Measurements from ENCODE around the gene NOL7. TPM values are rescaled to one million over a fixed set of nuclear protein-coding genes. Genes with fewer than 3 reads are reported as not detected.

Gene NOL7
- total RNA-seq, 1 donor from 2014 or later = 79.5 TPM

GRCh38 chr6:13590574-13591153 is 24.5 kb upstream of the NOL7 start:
- H3K4me3 ChIP-seq = no peak overlapping the region
- DNase-seq (ENCODE audit: low spot score) = no peak
- H3K9me3 ChIP-seq (ENCODE audit: low read depth) = no peaks in the 10 kb centered on the region
- H3F3A ChIP-seq (ENCODE audit: low read depth) = no peaks in the 10 kb centered on the region
- TF ChIP-seq CTCF (IDR thresholded peaks at IDR 0.05) (no peak), EZH2phosphoT487 (IDR thresholded peaks at IDR 0.05) (no peak), EZH2 (IDR thresholded peaks at IDR 0.05) (no peak)
- no peaks in the 10 kb centered on the region for H3K27me3 ChIP-seq
- H3K36me3 ChIP-seq = no peaks in the 10 kb centered on the region
- H3K4me1 ChIP-seq = no peaks in the 10 kb centered on the region
- H3K27ac Mint-ChIP-seq = no peak overlapping the region
- no peak overlapping the region for H3K9ac ChIP-seq
- H3K4me2 ChIP-seq = no peak overlapping the region
- no peak overlapping the region for H2AFZ ChIP-seq (replicated peaks)
- H3K36me3 Mint-ChIP-seq = peaks cover 4% of the 10 kb centered on the region
- H3K4me3 Mint-ChIP-seq = no peak overlapping the region
- H3K27me3 Mint-ChIP-seq (ENCODE audit: insufficient read depth, low read depth) = no peaks in the 10 kb centered on the region
- no peaks in the 10 kb centered on the region for H3K4me1 Mint-ChIP-seq
- H3K9me3 Mint-ChIP-seq = no peaks in the 10 kb centered on the region
- no peak overlapping the region for H3K27ac ChIP-seq
- H4K20me1 ChIP-seq (ENCODE audit: low read depth) = no peaks in the 10 kb centered on the region
- H3K79me2 ChIP-seq (ENCODE audit: low read depth) = no peaks in the 10 kb centered on the region

GRCh38 chr6:13591205-13591921 is 23.8 kb upstream of the NOL7 start:
- no peak overlapping the region for H3K4me2 ChIP-seq
- no peaks in the 10 kb centered on the region for H3K79me2 ChIP-seq (ENCODE audit: low read depth)
- H3K27me3 ChIP-seq = no peaks in the 10 kb centered on the region
- TF ChIP-seq EZH2phosphoT487 (IDR thresholded peaks at IDR 0.05) = no peak
- TF ChIP-seq CTCF (IDR thresholded peaks at IDR 0.05) = no peak
- no peak for TF ChIP-seq EZH2 (IDR thresholded peaks at IDR 0.05)
- no peak overlapping the region for H3K27ac Mint-ChIP-seq
- no peak for DNase-seq (ENCODE audit: low spot score)
- H3K27me3 Mint-ChIP-seq (ENCODE audit: insufficient read depth, low read depth) = no peaks in the 10 kb centered on the region
- no peak overlapping the region for H3K4me3 ChIP-seq
- no peaks in the 10 kb centered on the region for H3F3A ChIP-seq (ENCODE audit: low read depth)
- H3K27ac ChIP-seq = no peak overlapping the region
- H3K9ac ChIP-seq = no peak overlapping the region
- H3K4me1 ChIP-seq = no peaks in the 10 kb centered on the region
- no peak overlapping the region for H3K4me3 Mint-ChIP-seq
- H2AFZ ChIP-seq (replicated peaks) = no peak overlapping the region
- H3K9me3 ChIP-seq (ENCODE audit: low read depth) = no peaks in the 10 kb centered on the region
- no peaks in the 10 kb centered on the region for H3K4me1 Mint-ChIP-seq
- no peaks in the 10 kb centered on the region for H3K9me3 Mint-ChIP-seq
- peaks cover 7% of the 10 kb centered on the region for H3K36me3 Mint-ChIP-seq
- no peaks in the 10 kb centered on the region for H3K36me3 ChIP-seq
- H4K20me1 ChIP-seq (ENCODE audit: low read depth) = no peaks in the 10 kb centered on the region

- Histone ChIP-seq H3K27ac (no peak overlapping the region), H3K36me3 (no peaks in the 10 kb centered on the region), H3K4me1 (no peaks in the 10 kb centered on the region), H4K20me1 (ENCODE audit: low read depth) (no peaks in the 10 kb centered on the region), H2AFZ (replicated peaks) (no peak overlapping the region), H3K9ac (no peak overlapping the region), H3K4me3 (no peak overlapping the region), H3K9me3 (ENCODE audit: low read depth) (no peaks in the 10 kb centered on the region), H3K4me2 (no peak overlapping the region), H3F3A (ENCODE audit: low read depth) (no peaks in the 10 kb centered on the region), H3K79me2 (ENCODE audit: low read depth) (no peaks in the 10 kb centered on the region), H3K27me3 (no peaks in the 10 kb centered on the region)
- Mint-ChIP-seq H3K9me3 (no peaks in the 10 kb centered on the region), H3K36me3 (peaks cover 8% of the 10 kb centered on the region), H3K27ac (no peak overlapping the region), H3K4me3 (no peak overlapping the region), H3K27me3 (ENCODE audit: insufficient read depth, low read depth) (no peaks in the 10 kb centered on the region), H3K4me1 (no peaks in the 10 kb centered on the region)
- no peak for TF ChIP-seq CTCF (IDR thresholded peaks at IDR 0.05)
- DNase-seq (ENCODE audit: low spot score) = no peak
Observed at GRCh38 chr6:13593103-13593502, 22.0 kb upstream of the NOL7 start.

Measured in neural progenitor cell (in vitro differentiated cells).